ENCODE results near the gene DPY19L3.
"Not testable (repeated sequence)": the region's sequence is repeated elsewhere in the genome, so short reads cannot be mapped to it uniquely, and the experiment has no call there.

The DPY19L3 gene

DNA sequence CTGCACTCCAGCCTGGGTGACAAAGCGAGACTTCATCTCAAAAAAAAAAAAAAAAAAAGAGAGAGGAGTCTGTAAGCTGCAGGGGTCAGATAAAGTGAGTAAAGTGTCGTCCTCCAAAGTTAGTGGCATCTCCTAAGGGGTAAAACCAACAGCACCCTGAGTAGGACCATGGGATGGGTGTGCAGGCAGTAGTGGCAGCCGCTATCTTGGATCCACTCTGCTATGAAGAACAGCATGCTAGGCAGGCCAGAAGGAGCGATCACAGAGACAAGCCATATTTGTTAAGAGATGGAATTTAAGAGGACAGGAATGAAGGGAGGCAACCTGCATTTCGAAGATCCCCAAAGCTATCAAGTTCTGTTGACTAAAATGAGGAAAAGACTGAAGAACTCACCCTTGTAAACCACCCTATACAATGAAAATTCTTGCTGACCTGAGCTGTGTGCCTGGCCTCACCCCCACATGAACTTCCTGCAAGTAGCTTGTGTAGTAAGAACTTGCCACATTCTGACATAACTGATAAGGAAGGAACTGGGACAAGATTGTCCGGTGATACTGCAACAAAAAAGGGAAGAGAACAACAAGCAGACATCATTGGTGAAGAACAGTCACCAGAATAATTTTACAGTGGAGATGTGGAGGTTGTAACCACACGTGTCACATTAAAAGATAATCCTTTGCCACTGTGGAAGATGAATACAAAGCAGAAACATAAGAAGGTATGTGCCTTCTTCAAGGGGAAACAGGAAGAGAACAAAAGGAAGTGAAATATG, 16.2 kb downstream of the DPY19L3 start:
- no peak for TF ChIP-seq ZFX (IDR thresholded peaks at IDR 0.05; ENCODE audit: borderline replicate concordance)
- TF ChIP-seq CTCF (IDR thresholded peaks at IDR 0.05): no peak
- no peak overlapping the region for H3K27ac ChIP-seq

GRCh38 chr19:32422435-32422834, 16.9 kb downstream of the DPY19L3 start:
- TF ChIP-seq ZFX (IDR thresholded peaks at IDR 0.05; ENCODE audit: borderline replicate concordance) (no peak), CTCF (IDR thresholded peaks at IDR 0.05) (no peak)
- H3K27ac ChIP-seq: no peak overlapping the region

DNA sequence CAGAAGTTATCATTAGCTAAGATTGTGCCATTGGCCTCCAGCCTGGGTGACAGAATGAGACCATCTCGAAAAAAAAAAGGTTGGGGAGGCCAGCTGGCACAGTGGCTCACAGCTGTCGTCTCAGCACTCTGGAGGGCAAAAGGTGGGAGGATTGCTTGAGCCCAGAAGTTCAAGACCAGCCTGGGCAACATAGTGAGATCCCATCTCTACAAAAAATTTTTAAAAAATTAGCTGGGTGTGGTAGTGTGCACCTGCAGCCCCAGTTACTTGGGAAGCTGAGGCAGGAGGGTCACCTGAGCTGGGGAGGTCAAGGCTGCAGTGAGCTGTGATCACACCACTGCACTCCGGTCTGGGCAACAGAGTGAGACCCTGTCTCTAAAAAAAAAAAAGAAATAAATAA, 18.4 kb downstream of the DPY19L3 start:
- not testable (repeated sequence) for H3K27ac ChIP-seq

- no peak for TF ChIP-seq CTCF (IDR thresholded peaks at IDR 0.05)
- no peak for TF ChIP-seq ZFX (IDR thresholded peaks at IDR 0.05; ENCODE audit: borderline replicate concordance)
- H3K27ac ChIP-seq: no peak overlapping the region
Measured at GRCh38 chr19:32427536-32427935, 22.0 kb downstream of the DPY19L3 start.

- TF ChIP-seq ZFX (IDR thresholded peaks at IDR 0.05; ENCODE audit: borderline replicate concordance) (no peak), CTCF (IDR thresholded peaks at IDR 0.05) (no peak)
- H3K27ac ChIP-seq: no peak overlapping the region
Measured at GRCh38 chr19:32436692-32437091, 31.1 kb downstream of the DPY19L3 start.

- no peak overlapping the region for H3K27ac ChIP-seq
Measured at GRCh38 chr19:32437096-32437495, 31.5 kb downstream of the DPY19L3 start.

DNA sequence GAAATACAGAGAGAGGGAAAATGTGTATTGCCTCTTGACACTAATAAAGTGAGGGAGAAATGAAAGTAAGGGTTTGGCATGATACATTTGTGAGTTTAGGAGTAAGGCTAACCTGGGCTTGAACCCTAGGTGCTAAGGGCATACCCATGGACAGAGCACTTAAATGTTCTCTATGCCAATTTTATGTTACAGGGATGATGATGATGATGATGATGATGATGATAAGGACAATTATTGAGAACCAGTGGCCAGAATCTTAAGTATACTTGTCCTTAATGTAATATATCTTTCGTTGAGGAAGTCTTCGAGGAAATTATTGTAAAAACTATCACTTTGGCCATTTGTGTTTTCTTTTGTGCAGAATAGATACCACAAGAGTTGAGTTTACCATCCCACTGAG, 33.2 kb downstream of the DPY19L3 start:
- H3K27ac ChIP-seq: no peak overlapping the region
- no peak for TF ChIP-seq CTCF (IDR thresholded peaks at IDR 0.05)

More at GRCh38 chr19:32437096-32437495, 31.5 kb downstream of the DPY19L3 start:
- no peak for TF ChIP-seq ZFX (IDR thresholded peaks at IDR 0.05; ENCODE audit: borderline replicate concordance)
- TF ChIP-seq CTCF (IDR thresholded peaks at IDR 0.05): no peak

DNA sequence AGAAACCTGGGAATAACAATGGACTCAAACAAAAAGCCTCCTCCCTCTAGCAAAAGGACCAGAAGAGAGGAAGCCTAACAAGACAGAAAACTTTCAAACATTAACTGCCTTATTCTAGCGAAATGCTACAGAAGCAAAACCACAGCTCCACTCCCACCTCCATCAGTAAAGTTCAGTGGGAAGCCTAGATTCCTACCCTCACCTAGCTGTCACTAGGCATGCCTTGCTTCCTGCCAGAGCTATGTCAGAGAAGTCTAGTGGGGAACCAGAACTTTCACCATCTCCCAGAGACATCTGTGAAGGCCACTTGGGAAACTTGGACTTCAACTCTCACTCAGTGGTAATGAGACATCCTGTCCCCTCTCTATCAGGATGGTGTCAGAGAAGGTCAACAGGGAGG, 37.1 kb downstream of the DPY19L3 start:
- TF ChIP-seq CTCF (IDR thresholded peaks at IDR 0.05) (no peak), ZFX (IDR thresholded peaks at IDR 0.05; ENCODE audit: borderline replicate concordance) (no peak)
- no peak overlapping the region for H3K27ac ChIP-seq

- H3K27ac ChIP-seq: not testable (repeated sequence)
Measured at GRCh38 chr19:32447534-32447933, 42.0 kb downstream of the DPY19L3 start.

Measured in 22Rv1 (cell line).